GM06990 (cell line): Measurements from ENCODE around the gene NUDT4B.
"Not testable (repeated sequence)": the region's sequence is repeated elsewhere in the genome, so short reads cannot be mapped to it uniquely, and the experiment has no call there.

ENCODE experiments used
- DNase-seq: peaks from one replicate; pipeline ENCODE4 v3.0.0-alpha.2; 2011; ENCODE audit not compliant: insufficient read length; ENCODE audit errors: extremely low read depth
- H3K27me3 ChIP-seq: replicated peaks from 2 replicates; pipeline ENCODE4 v1.6.0; 2011; ENCODE audit warnings: low read length; ENCODE audit not compliant: control insufficient read depth, insufficient read depth
- H3K36me3 ChIP-seq: 2 replicates; pipeline ENCODE4 v1.5.1; 2011; ENCODE audit warnings: low read length; ENCODE audit not compliant: control insufficient read depth, insufficient read depth
- H3K4me3 ChIP-seq: replicated peaks from 2 replicates; pipeline ENCODE4 v1.5.1; 2011; ENCODE audit warnings: low read depth, mild to moderate bottlenecking, control low read depth, low read length

The NUDT4B gene

GRCh38 chr1:148748563-148749334 lies at the start of gene NUDT4B:
Gene NUDT4B, plus strand, starts transcription at chr1:148748774. Its CDS starts 179 bp downstream, at chr1:148748953.
- not testable (repeated sequence) for H3K27me3 ChIP-seq, DNase-seq, H3K36me3 ChIP-seq, H3K4me3 ChIP-seq

- H3K36me3 ChIP-seq, H3K4me3 ChIP-seq, DNase-seq, H3K27me3 ChIP-seq: not testable (repeated sequence)
Measured at GRCh38 chr1:148699357-148699756, 49.2 kb upstream of the NUDT4B start.

GRCh38 chr1:148702242-148702641 lies 46.3 kb upstream of the NUDT4B start:
- H3K27me3 ChIP-seq, H3K36me3 ChIP-seq, DNase-seq, H3K4me3 ChIP-seq: not testable (repeated sequence)

- not testable (repeated sequence) for H3K36me3 ChIP-seq, DNase-seq
Measured at GRCh38 chr1:148703973-148704591, 44.5 kb upstream of the NUDT4B start.

DNA sequence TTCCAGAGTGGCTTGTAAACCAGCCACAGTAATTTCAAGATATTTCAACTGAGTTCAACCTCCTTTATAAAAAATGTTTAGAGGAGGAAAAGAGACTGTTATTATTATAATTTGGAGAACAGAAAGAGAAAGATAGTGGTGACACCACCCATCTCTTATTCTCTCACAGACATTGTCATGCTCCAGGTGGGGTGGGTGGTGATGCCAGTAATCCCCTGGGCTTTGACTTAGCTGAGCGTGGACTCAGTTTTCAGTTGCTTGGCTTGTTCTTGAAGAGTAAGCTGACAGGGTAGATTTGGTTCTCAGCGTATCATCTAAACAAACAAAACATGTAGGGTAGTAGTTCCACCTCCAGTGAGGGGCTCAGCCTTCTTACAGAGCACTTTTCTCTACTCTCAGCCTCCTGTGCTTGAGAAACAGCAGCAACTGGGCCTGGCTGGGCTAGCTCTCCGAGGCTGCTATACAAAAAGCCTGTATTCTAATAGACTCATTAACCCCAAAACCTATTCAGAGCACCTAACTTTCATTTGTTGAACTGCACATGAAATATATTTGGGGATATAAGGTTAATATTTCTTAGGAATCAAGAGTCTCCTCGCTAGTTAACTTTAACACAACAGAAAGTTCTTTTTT lies 43.1 kb upstream of the NUDT4B start:
- DNase-seq, H3K27me3 ChIP-seq, H3K36me3 ChIP-seq, H3K4me3 ChIP-seq: not testable (repeated sequence)

More at GRCh38 chr1:148703973-148704591, 44.5 kb upstream of the NUDT4B start:
- not testable (repeated sequence) for H3K4me3 ChIP-seq, H3K27me3 ChIP-seq

GRCh38 chr1:148708779-148709333 lies 39.7 kb upstream of the NUDT4B start:
- not testable (repeated sequence) for H3K4me3 ChIP-seq, DNase-seq, H3K27me3 ChIP-seq, H3K36me3 ChIP-seq

DNA sequence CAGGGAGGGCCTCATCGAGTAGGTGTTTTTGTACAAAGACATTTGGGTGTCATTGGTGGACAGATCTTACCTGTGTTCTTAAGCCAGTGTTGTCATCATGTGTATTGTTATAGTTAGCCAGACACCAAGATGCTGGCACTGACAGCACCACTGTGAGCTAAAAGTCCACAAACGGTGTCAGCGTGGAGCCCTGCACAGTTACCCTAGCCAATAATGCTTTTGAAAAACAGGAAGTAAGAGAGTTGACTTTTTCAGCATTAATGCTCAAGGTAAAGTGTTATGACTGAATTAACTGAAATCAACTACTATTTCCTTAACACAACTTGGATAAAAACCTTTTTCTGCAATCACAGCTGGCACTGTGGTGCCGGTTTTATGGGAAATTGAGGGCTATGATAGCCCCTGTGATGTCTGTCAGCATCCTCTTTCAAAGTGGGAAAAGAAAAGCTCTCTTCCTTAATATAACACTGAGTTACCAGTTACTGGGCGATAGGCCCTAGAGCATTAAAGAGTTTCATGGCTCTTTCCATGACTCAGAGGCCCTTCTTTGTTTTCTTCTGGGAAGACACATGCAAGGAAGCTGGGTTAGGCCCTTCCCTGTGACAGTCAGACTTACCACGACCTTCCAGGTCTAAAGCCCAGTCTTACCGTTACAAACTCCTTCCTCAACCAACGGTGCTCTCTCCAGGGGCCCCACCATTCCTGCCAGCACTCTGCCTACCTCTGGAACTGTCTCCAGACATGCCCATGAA lies 37.6 kb upstream of the NUDT4B start:
- not testable (repeated sequence) for H3K36me3 ChIP-seq, DNase-seq, H3K27me3 ChIP-seq, H3K4me3 ChIP-seq

DNA sequence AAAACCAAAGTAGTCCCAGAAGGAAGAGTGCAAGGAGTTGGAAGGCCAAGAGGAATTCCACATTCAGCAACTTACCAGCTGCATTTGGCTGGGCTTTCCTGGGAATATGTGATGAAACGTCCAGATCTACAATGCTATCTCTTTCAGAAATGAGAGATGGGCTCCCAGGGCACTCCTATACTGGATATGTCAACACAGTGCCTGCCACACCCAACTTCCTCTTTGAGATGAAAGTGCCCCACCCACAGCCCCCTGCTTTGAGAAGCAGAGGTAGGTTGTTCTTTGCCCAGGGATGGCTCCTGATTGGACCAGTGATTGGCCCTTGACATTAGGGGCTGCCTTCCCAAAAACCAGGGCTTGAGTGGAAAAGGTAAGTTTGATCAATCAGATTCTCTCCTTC lies 36.2 kb upstream of the NUDT4B start:
- not testable (repeated sequence) for H3K36me3 ChIP-seq, H3K4me3 ChIP-seq, H3K27me3 ChIP-seq, DNase-seq

- H3K36me3 ChIP-seq, DNase-seq, H3K27me3 ChIP-seq, H3K4me3 ChIP-seq: not testable (repeated sequence)
Measured at GRCh38 chr1:148715518-148715917, 33.1 kb upstream of the NUDT4B start.

GRCh38 chr1:148716966-148717520 lies 31.5 kb upstream of the NUDT4B start:
- DNase-seq, H3K36me3 ChIP-seq, H3K27me3 ChIP-seq, H3K4me3 ChIP-seq: not testable (repeated sequence)

DNA sequence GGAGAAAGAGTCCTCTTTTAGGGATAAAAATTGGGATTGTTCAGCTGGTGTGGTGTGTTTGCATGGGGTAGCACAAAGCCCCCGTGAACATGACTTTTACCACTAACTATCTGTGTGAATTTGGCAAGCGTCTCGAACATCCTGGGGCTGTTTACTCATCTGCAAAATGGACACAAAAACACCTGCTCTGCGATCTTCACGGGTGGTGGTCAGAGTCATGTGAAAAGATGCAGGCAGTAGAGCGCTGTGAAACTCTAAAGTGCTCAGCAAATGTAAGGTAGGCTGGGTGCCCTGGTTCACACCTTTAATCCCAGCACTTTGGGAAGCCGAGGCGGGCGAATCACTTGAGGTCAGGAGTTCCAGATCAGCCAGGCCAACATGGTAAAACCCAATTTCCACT lies 27.7 kb upstream of the NUDT4B start:
- H3K27me3 ChIP-seq, H3K4me3 ChIP-seq, DNase-seq, H3K36me3 ChIP-seq: not testable (repeated sequence)

DNA sequence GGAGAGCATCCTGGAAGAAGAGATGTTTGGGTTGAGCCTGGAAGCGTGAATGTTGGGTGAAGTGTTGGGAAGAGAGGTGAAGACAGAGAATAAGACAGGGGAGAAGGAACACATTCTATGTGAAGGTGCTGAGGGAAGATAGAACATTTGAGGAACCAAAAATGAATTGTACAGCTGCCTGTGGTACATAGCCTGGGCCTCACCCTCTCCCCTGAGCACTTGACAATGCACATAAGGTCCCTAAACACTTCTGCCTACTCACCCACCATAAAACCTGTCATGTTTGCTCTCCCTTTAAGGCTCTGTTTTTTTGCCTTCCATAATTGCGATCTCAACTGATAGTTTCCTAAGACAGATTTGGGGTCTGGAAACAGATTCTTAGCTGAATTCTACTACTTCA lies 25.8 kb upstream of the NUDT4B start:
- H3K36me3 ChIP-seq, H3K27me3 ChIP-seq, DNase-seq, H3K4me3 ChIP-seq: not testable (repeated sequence)

- H3K4me3 ChIP-seq, DNase-seq, H3K36me3 ChIP-seq, H3K27me3 ChIP-seq: not testable (repeated sequence)
Measured at GRCh38 chr1:148723515-148723914, 25.1 kb upstream of the NUDT4B start.
